HepG2 (cell line): ENCODE results near the gene ZDHHC11. TPM values are rescaled to one million over a fixed set of nuclear protein-coding genes. Genes with fewer than 3 reads are reported as not detected.

Source experiments
- ATAC-seq: fragments of 200-7000 bp; cut with Tn5 transposase; 3 replicates; pipeline ENCODE4 v1.9.1; 2020; ENCODE audit warnings: mild to moderate bottlenecking, moderate library complexity
- BruUV-seq: library from RNA; stranded (reverse); fragments of 400-500 nt; replicated peaks from 2 replicates; lab custom pipeline; 2021; lab: Mats Ljungman, UMichigan
- CTCF ChIA-PET: fragments of 300-600 bp; formaldehyde crosslinking; extraction: SDS; loops from one replicate; lab custom pipeline; 2021; ENCODE audit warnings: low total read pairs, inconsistent platforms, low intra/inter-chr PET ratio; lab: Yijun Ruan, JAX
- POLR2A ChIA-PET: fragments of 350-600 bp; sonication (Branson Sonifier 250); formaldehyde crosslinking; loops from one replicate; lab custom pipeline; 2020; ENCODE audit warnings: antibody characterized with exemption, inconsistent platforms; lab: Yijun Ruan, JAX
- DNase-seq: peaks from one replicate; pipeline ENCODE4 v3.0.0-alpha.2; 2015; ENCODE audit warnings: low spot score
- FAIRE-seq: peaks from 3 replicates; lab custom pipeline; 2011; peaks lifted over from hg19 to GRCh38; lab: Jason Lieb, UNC
- H2AFZ ChIP-seq: one replicate; pipeline ENCODE4 v1.6.1; 2011; ENCODE audit warnings: low read length, inconsistent platforms
- H3K27ac ChIP-seq: fragments of 300-600 bp; 3 replicates; pipeline ENCODE4 v1.8.0; 2011; ENCODE audit warnings: mixed run types, mild to moderate bottlenecking, mixed read lengths, low read length, inconsistent platforms; ENCODE audit not compliant: insufficient read depth; ENCODE audit errors: extremely low read length
- H3K27me3 ChIP-seq, 2 experiments: fragments of 200-600 bp in 1 of 2; 2 replicates in 1 of 2; 3 replicates in 1 of 2; pipeline versions ENCODE4 v1.6.0 to v1.8.0; 2011; ENCODE audit warnings: low read length in 2 of 2, mild to moderate bottlenecking in 2 of 2, moderate library complexity in 2 of 2, inconsistent platforms in 1 of 2; ENCODE audit not compliant: insufficient read depth in 2 of 2, control insufficient read depth in 1 of 2
- H3K36me3 ChIP-seq, 2 experiments: fragments of 200-600 bp in 1 of 2; replicated peaks in 1 of 2; 2 replicates in 1 of 2; 3 replicates in 1 of 2; pipeline versions ENCODE4 v1.5.1 to v1.8.0; 2011; ENCODE audit warnings: low read length in 2 of 2, inconsistent platforms in 1 of 2; ENCODE audit not compliant: insufficient read depth in 2 of 2, control insufficient read depth in 1 of 2
- H3K4me1 ChIP-seq: 2 replicates; pipeline ENCODE4 v1.5.1; 2012; ENCODE audit warnings: low read length, inconsistent platforms; ENCODE audit not compliant: insufficient read depth
- H3K4me2 ChIP-seq: 2 replicates; pipeline ENCODE4 v1.6.0; 2011; ENCODE audit warnings: low read depth, low read length, inconsistent platforms
- H3K4me3 ChIP-seq, 3 experiments: fragments of 200-600 bp in 1 of 3; sonication (generic), shearing (Covaris generic) in 1 of 3; replicated peaks in 1 of 3; 2 replicates each; pipeline ENCODE4 v1.5.1; 2011 to 2016; ENCODE audit warnings: low read length in 3 of 3, inconsistent platforms in 2 of 3, low read depth in 2 of 3, mild to moderate bottlenecking in 2 of 3, control low read depth in 1 of 3, mixed read lengths in 1 of 3; ENCODE audit not compliant: insufficient read depth in 1 of 3
- H3K79me2 ChIP-seq: one replicate; pipeline ENCODE4 v1.6.1; 2011; ENCODE audit warnings: low read length, inconsistent platforms; ENCODE audit not compliant: insufficient read depth
- H3K9ac ChIP-seq: 2 replicates; pipeline ENCODE4 v1.6.0; 2011; ENCODE audit warnings: mild to moderate bottlenecking, low read depth, low read length, inconsistent platforms; ENCODE audit not compliant: insufficient read depth
- H3K9me3 ChIP-seq: 2 replicates; pipeline ENCODE4 v1.5.1; 2012; ENCODE audit warnings: mild to moderate bottlenecking, low read length
- H4K20me1 ChIP-seq: 2 replicates; pipeline ENCODE4 v1.6.0; 2011; ENCODE audit warnings: inconsistent platforms, mild to moderate bottlenecking, low read length, moderate library complexity; ENCODE audit not compliant: insufficient read depth
- ARID4A ChIP-seq: sonication (generic); formaldehyde crosslinking; IDR thresholded peaks from 2 replicates; pipeline ENCODE4 v1.5.0; 2020; ENCODE audit warnings: mild to moderate bottlenecking, missing genetic modification reagents, borderline replicate concordance
- E2F1 ChIP-seq: sonication (generic); formaldehyde crosslinking; IDR thresholded peaks from 2 replicates; pipeline ENCODE4 v1.5.0; 2020; ENCODE audit warnings: missing genetic modification reagents
- EEA1 ChIP-seq: sonication (generic); formaldehyde crosslinking; IDR thresholded peaks from 2 replicates; pipeline ENCODE4 v1.5.1; 2020; ENCODE audit warnings: mild to moderate bottlenecking, missing genetic modification reagents, borderline replicate concordance
- NPAS2 ChIP-seq: sonication (generic); formaldehyde crosslinking; IDR thresholded peaks from 2 replicates; pipeline ENCODE4 v1.8.0; 2022; ENCODE audit warnings: mild to moderate bottlenecking, missing genetic modification reagents, borderline replicate concordance
- NR2F6 ChIP-seq, 2 experiments: IDR thresholded peaks; 2 replicates each; pipeline ENCODE4 v1.6.1; 2016; ENCODE audit warnings: antibody characterized with exemption in 1 of 2, mild to moderate bottlenecking in 1 of 2
- POLR2A ChIP-seq, 2 experiments: IDR thresholded peaks; 2 replicates each; pipeline ENCODE4 v1.6.1; 2011; ENCODE audit warnings: low read depth in 2 of 2, low read length in 2 of 2, mild to moderate bottlenecking in 1 of 2, moderate library complexity in 1 of 2; ENCODE audit not compliant: insufficient read depth in 1 of 2
- RXRA ChIP-seq: sonication (generic); formaldehyde crosslinking; IDR thresholded peaks from 2 replicates; pipeline ENCODE4 v1.5.1; 2020; ENCODE audit warnings: missing genetic modification reagents
- SAP130 ChIP-seq: IDR thresholded peaks from 2 replicates; pipeline ENCODE4 v1.6.1; 2016; ENCODE audit warnings: low read depth
- ZFP91 ChIP-seq: sonication (generic); formaldehyde crosslinking; IDR thresholded peaks from 2 replicates; pipeline ENCODE4 v1.9.0; 2022; ENCODE audit warnings: missing genetic modification reagents, mild to moderate bottlenecking, borderline replicate concordance
- ZMAT5 ChIP-seq: sonication (generic); formaldehyde crosslinking; IDR thresholded peaks from 2 replicates; pipeline ENCODE4 v1.5.0; 2020; ENCODE audit warnings: mild to moderate bottlenecking, low read depth, missing genetic modification reagents, borderline replicate concordance
- ZNF501 ChIP-seq: sonication (generic); formaldehyde crosslinking; IDR thresholded peaks from 2 replicates; pipeline ENCODE4 v1.5.1; 2020; ENCODE audit warnings: mild to moderate bottlenecking, moderate library complexity, missing genetic modification reagents
- ZNF629 ChIP-seq: sonication (generic); formaldehyde crosslinking; conservative IDR thresholded peaks from 2 replicates; pipeline ENCODE4 v1.5.0; 2020; ENCODE audit warnings: missing genetic modification reagents
- ZNF644 ChIP-seq: IDR thresholded peaks from 2 replicates; pipeline ENCODE4 v1.6.1; 2016; ENCODE audit warnings: low read depth
- ZNF777 ChIP-seq: sonication (generic); formaldehyde crosslinking; IDR thresholded peaks from 2 replicates; pipeline ENCODE4 v1.4.0; 2020; ENCODE audit warnings: missing genetic modification reagents
- WGBS: methylation state at CpG from one replicate; pipeline ENCODE4 v1.1.6; 2017; ENCODE audit warnings: low lambda C conversion rate; 5-methylcytosine and 5-hydroxymethylcytosine counted together
- in situ Hi-C: cut with HindIII; loops from 2 replicates; pipeline ENCODE4 v1.10.0; 2017; ENCODE audit warnings: low pct_unique_long_range_greater_than_20kb; ENCODE audit not compliant: extremely low pct_ligation_motif_present
- intact Hi-C: fragments of 100-400 bp; cut with micrococcal nuclease; formaldehyde crosslinking; loops from one replicate; pipeline ENCODE4 v1.10.0; 2022; ENCODE audit not compliant: unreplicated experiment
- polyA plus RNA-seq, 8 experiments: library from polyadenylated mRNA; depleted of rRNA in 3 of 8; stranded (reverse) in 7 of 8; unstranded in 1 of 8; fragments of >200 nt; fragmentation: Illumina TruSeq in 4 of 8; extraction: Trizol in 4 of 8; gene quantifications; 2 replicates each; pipeline versions ENCODE4 v1.2.1 to v1.2.3, GENCODE V29; 2011 to 2016; ENCODE audit warnings: low read depth in 4 of 8, missing spikeins in 1 of 8, mixed read lengths in 1 of 8; ENCODE audit not compliant: insufficient read depth in 1 of 8
- total RNA-seq, 5 experiments: library from RNA; depleted of rRNA; stranded (reverse); fragments of >200 nt; fragmentation: Illumina TruSeq; extraction: Trizol; gene quantifications; 2 replicates each; pipeline ENCODE4 v1.2.3, GENCODE V29; 2016; ENCODE audit warnings: low read depth in 1 of 5

ZDHHC11 gene
- total and polyA plus RNA-seq, 2 of the 13 experiments (the other 11 are each of a cell fraction or from before 2014, with no cell fraction given) = 2.1 to 4.0 TPM

GRCh38 chr5:849651-850301, 1.0 kb downstream of the ZDHHC11 start:
- CTCF ChIA-PET = no interaction called here
- Histone ChIP-seq H3K4me3 (peak overlapping the region; percentile 31 to 71 (median 43); a peak in 5 of 6 replicates), H3K9me3 (no peaks in the 10 kb centered on the region), H3K79me2 (no peaks in the 10 kb centered on the region), H3K36me3 (no peaks in the 10 kb centered on the region), H2AFZ (no peak overlapping the region), H3K4me1 (peaks cover 39% of the 10 kb centered on the region), H3K4me2 (peak overlapping the region; percentile 89), H3K27ac (peak overlapping the region; percentile 37), H4K20me1 (peaks cover 2% of the 10 kb centered on the region; the same call in 1 of the 2 replicates), H3K27me3 (peaks cover 1 to 17% of the 10 kb centered on the region in 2 experiments; a peak in 3 of 5 replicates), H3K9ac (peak overlapping the region; percentile 68)
- in situ Hi-C loops = no loop called here
- no TSS peak for BruUV-seq
- peak; percentile 81 for FAIRE-seq
- ATAC-seq = peak; percentile 86
- POLR2A ChIA-PET = no interaction called here
- intact Hi-C loops = loop anchor here (5.0 kb wide), 1 partner anchor 43 kb away; the partner anchor contains the start of genes BRD9 and TRIP13
- 13% methylated on average over 4 of the region's 20 CpGs for WGBS
- peak; percentile 92 for DNase-seq
- TF ChIP-seq SAP130 (CRISPR knock-in tag) (peak; percentile 62), ZNF501 (CRISPR knock-in tag) (no peak), NR2F6 (IDR thresholded peaks at IDR 0.05) (0 out of 2 replicates have a peak, but pooled peaks have one; percentile 11), NR2F6 (CRISPR knock-in tag; IDR thresholded peaks at IDR 0.05) (no peak), POLR2A (IDR thresholded peaks at IDR 0.05; ENCODE audit: insufficient read depth in 1 of 2, low read depth in 2 of 2, low read length in 2 of 2) (peak in 1 of 2 experiments; percentile 79; a peak in 2 of 4 replicates), E2F1 (CRISPR knock-in tag) (no peak), RXRA (CRISPR knock-in tag) (0 out of 2 replicates have a peak, but pooled peaks have one; percentile 37), NPAS2 (CRISPR knock-in tag) (0 out of 2 replicates have a peak, but pooled peaks have one; percentile 37), ZNF777 (peak; percentile 9; the same call in 1 of the 2 replicates), ZMAT5 (CRISPR knock-in tag) (no peak), ARID4A (CRISPR knock-in tag) (peak; percentile 35; the same call in 1 of the 2 replicates), ZNF644 (no peak), EEA1 (CRISPR knock-in tag) (no peak), ZFP91 (peak; percentile 11; the same call in 1 of the 2 replicates), ZNF629 (CRISPR knock-in tag) (no peak)
